GM12875 (cell line): ENCODE results near the gene PRKCZ.
A peak's percentile ranks its signal among the peaks of the same experiment; 100 is the strongest.

Experiments used
- H3K4me3 ChIP-seq: one replicate; pipeline ENCODE4 v1.5.1; 2011; ENCODE audit warnings: low read depth, low read length, control low read depth
- TF ChIP-seq, protein P1 (sequence below): IDR thresholded peaks from 2 replicates; pipeline ENCODE4 v1.5.1; 2011; ENCODE audit warnings: low read depth, mild to moderate bottlenecking, control low read depth, inconsistent platforms, low read length, moderate library complexity, borderline replicate concordance; ENCODE audit not compliant: insufficient read depth

The PRKCZ gene

GRCh38 chr1:2108213-2108876 lies 58.1 kb downstream of the PRKCZ start:
- TF ChIP-seq, protein P1, sequence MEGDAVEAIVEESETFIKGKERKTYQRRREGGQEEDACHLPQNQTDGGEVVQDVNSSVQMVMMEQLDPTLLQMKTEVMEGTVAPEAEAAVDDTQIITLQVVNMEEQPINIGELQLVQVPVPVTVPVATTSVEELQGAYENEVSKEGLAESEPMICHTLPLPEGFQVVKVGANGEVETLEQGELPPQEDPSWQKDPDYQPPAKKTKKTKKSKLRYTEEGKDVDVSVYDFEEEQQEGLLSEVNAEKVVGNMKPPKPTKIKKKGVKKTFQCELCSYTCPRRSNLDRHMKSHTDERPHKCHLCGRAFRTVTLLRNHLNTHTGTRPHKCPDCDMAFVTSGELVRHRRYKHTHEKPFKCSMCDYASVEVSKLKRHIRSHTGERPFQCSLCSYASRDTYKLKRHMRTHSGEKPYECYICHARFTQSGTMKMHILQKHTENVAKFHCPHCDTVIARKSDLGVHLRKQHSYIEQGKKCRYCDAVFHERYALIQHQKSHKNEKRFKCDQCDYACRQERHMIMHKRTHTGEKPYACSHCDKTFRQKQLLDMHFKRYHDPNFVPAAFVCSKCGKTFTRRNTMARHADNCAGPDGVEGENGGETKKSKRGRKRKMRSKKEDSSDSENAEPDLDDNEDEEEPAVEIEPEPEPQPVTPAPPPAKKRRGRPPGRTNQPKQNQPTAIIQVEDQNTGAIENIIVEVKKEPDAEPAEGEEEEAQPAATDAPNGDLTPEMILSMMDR: peak; percentile 28; the same call in 1 of the 2 replicates
- no peak overlapping the region for H3K4me3 ChIP-seq

DNA sequence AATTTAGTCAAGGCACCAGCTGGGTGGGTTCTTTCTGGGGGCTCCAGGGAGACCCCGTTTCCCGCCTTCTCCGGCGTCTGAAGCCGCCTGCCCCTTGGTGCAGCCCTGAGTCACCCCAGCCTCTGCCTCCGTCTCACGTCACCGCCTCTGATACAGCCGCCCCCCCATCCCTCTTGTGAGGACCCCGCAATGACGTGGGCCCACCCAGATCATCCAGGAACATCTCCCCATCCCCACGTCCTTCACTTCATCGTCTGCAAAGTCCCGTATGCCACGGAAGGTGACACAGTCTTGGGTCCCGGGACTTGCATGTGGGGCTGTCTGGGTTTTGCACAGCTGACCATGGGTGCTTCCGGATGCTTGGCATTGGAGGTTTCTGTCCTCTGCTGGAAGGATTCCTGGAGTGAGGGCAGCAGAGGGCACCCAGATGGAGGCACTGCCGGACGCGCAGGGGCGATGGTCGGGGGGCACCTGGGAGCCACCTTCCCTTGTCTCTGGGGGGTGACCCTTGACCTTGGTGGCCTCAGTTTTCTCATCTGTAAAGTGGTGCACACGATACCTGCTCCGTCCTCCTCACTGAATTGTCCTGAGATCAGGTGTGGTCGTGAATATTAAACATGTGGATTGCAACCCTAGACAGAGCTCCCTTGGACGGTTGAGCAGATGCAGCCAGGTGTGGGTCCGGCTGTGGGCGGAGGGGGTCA lies 58.8 kb downstream of the PRKCZ start:
- TF ChIP-seq, protein P1: no peak
- H3K4me3 ChIP-seq: no peak overlapping the region

GRCh38 chr1:2109581-2110021 lies 59.4 kb downstream of the PRKCZ start:
- TF ChIP-seq, protein P1: no peak

DNA sequence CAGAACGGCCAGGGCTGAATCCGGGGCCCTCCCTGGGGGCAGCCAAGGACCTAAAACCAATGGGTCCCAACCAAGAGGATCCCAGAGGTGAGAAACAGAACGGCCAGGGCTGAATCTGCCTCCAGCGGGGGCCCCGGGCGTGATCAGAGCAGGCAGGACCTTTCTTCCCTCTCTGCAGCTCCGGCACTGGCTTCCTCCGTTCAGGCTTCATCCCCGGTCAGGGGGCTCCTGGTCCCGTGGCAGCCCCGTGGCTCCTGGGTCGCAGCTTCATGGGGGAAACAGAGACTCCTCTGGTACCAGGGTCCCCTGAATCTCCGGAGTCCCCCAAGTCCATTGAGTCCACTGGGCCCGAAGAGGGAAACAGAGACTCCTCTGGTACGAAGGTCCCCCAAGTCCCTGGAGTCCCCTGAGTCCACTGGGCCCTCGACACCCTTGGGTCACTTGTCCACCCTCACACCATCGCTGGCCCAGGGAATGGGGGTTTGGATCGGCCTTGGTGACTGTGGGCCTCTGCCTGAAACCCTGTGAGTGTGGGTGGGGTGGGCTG lies 60.1 kb downstream of the PRKCZ start:
- TF ChIP-seq, protein P1: no peak

More at GRCh38 chr1:2109581-2110021, 59.4 kb downstream of the PRKCZ start:
- H3K4me3 ChIP-seq: no peak overlapping the region

DNA sequence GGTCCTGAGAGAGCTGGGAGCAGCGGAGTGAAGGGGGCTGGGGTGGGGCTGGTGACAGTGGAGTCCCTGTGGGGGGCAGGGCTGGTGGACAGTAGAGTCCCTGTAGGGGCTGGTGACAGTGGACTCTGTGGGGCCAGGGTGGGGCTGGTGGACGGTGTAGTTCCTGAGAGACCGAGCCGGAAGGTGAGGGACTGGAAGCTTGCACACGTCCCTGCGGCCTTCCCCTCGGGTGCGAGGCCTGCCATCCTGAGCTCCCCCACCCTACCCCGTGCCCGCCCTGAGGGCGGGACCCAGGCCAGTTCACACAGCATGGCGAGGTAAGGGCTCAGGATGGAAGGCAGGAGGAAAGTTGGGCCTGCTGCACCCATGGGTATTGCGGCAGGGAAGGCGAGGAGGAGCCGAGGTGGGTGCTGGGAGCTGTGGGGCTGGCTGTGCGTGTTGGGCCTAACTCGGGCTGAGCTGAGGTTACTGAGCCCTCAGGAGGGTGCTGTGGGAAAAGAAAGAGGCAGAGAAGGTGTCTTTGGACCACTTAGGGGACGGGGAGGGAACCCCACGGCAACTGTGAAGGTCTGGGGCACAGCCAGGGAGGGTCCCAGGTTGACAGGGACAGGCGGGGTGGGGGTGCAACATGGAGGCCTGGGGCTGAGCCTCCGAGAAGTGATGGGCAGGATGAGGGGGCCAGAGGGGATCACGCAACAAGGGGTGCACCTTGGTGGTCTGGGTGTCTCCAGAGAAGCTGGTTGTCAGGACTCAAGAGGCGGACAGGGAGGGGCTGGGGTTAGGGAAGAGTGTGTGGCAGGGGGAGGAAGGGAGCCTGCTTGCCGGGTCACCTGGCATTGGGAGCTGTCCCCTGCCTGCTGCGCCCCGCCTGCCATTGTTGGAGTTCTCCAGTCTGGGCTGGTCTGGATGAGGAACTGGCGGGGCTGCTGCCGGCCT lies 60.8 kb downstream of the PRKCZ start:
- H3K4me3 ChIP-seq: no peak overlapping the region
- TF ChIP-seq, protein P1: no peak

More for the DNA sequence above, 60.1 kb downstream of the PRKCZ start:
- no peak overlapping the region for H3K4me3 ChIP-seq

DNA sequence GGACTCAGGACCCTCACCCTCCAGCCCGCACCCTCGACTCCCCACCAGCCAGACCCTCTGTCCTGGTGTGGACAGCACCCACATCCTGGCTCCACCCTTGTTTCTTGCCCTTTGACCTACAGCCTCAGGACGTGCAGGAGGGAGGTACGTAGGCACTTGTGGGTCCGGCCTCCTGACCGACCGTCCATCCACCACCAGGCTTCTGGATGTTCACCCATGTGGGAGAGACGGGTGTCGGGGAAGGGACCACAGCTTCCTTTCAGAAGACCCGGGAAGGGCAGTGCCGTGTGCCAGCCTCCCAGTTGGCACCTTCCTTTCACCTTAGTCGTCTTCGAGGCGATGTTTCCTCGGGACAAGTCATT lies 61.4 kb downstream of the PRKCZ start:
- TF ChIP-seq, protein P1: no peak
- no peak overlapping the region for H3K4me3 ChIP-seq
